Measurements from ENCODE around the gene TEX12.
A peak's percentile ranks its signal among the peaks of the same experiment; 100 is the strongest.
"Not testable (repeated sequence)": the region's sequence is repeated elsewhere in the genome, so short reads cannot be mapped to it uniquely, and the experiment has no call there.

TEX12 gene

DNA sequence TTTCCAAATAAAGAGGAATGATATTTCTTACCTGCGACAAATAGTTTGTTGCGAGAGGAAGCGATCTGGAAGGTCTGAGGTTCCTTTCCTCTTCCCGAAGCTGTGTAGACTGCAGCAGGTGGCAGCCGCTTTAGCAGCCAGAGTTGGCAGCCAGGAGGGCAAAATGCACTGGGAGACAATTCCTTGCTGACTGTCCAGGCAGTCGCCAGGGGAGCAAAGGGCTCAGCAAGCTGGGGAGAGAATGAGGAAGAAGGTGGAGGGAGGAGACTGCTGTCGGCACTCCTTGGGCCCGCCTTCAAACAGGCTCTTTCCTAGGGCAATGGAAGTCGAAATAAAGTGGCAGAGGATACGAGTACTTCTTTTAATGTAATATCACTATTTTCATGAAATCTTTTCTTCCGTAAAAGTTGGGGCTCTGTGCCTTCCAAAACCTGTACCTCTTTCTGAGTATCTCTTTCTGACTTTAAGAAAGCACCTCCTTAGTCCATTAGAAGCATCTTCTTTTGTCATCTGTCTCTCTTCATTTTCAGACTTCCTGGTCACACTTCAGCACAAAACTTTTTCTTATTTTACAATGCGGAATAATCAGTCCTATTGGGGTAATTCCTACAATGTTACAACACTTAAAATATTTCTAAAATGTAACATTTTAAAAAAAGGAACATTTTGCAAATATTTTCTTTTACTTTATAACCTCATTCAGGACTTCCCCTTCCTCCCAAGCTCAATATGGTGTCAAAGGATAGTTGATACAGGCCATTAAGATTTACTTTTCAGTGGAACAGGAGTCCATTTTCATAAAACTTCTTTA lies 3.1 kb upstream of the TEX12 start, which contains the start of gene IL18:
IL18 (minus strand) TSS at position 220 of the 811 bp plus-strand sequence. CDS start 9,041 bp downstream, outside the sequence.
- no peak for DNase-seq (ENCODE audit: low read depth)

DNA sequence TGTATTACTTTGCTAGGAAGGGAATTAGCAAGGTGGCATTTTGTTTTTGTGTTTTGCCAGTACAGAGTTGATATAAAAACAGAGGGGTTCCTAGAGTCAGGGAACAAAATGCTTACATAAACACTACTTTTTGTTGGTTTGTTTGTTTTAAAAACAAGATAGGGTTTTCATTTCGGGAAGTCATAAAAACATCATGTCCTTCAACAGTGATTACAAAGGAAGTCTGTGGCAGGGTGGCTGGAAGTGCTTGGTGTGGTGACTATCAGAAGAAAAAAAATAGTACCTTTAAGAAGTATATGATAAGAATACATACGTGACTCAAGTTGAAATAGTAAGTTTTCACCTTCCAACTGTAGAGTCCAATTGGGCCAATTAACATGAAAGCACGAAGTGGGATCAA lies 2.1 kb upstream of the TEX12 start:
- no peak for DNase-seq (ENCODE audit: low read depth)

DNA sequence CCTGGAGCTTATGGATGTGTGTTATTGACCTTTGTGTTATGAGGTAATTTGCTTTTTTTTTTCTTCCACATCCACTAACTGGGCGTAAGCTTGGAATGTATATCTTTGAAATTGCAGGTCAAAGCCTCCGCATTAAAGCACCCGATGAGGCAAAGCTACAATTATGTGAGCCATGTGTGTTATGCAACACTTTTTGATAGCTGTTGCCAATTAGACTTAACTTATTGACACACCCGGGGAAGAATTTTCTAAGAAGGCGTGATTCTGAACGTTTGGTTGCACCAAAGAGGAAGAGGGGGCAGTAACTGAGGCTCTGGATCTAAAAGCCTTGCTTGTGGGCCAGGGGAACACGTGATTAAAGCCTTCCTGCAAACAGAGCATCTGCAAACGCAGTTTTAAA lies 610 bp upstream of the TEX12 start:
- DNase-seq (ENCODE audit: low read depth): peak; percentile 29

DNA sequence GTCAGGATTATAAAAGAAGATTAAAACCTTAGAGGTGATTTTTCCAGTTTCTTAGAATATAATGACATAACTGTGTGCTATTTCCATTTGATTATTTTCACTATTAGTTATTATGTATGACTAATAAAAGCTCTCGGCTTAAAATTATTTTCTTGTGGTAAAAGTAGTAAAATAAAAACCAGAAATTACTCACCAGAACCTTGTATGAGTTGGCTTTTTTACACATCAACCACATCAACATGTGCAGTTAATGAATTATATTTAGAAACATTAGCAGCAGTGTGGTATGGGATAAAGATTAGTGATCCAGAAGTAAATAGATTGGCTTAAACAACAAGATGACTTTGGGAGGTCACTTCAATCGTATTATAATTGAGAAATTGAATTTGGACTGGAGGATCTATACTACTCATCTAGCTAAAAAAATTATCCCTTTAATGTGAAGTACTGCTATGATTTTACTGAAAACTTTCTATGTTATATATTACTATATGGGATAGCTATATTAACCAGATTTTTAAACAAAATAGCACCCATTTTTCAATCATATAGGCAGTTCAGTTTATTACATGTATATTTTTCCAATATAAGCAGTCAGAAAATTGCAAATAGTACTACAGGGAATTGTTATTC lies 5.3 kb downstream of the TEX12 start:
- peak; percentile 76 for DNase-seq (ENCODE audit: low read depth)

DNA sequence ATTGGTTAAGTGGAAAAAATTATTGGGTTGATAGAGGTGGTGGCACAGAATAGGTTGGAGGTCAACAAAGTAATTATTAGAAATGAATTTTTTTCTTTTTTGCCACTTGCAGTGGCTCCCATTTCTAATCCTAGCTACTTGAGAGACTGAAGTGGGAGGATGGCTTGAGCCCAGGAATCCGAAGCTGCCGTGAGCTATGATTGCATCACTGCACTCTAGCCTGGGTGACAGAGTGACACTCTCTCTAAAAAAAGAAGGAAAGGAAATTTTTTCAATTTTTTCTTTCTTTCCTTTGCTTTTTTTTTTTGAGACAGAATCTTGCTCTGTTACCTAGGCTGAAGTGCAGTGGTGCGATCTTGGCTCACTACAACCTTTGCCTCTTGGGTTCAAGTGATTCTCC lies 6.0 kb downstream of the TEX12 start:
- DNase-seq (ENCODE audit: low read depth): peak; percentile 61

DNA sequence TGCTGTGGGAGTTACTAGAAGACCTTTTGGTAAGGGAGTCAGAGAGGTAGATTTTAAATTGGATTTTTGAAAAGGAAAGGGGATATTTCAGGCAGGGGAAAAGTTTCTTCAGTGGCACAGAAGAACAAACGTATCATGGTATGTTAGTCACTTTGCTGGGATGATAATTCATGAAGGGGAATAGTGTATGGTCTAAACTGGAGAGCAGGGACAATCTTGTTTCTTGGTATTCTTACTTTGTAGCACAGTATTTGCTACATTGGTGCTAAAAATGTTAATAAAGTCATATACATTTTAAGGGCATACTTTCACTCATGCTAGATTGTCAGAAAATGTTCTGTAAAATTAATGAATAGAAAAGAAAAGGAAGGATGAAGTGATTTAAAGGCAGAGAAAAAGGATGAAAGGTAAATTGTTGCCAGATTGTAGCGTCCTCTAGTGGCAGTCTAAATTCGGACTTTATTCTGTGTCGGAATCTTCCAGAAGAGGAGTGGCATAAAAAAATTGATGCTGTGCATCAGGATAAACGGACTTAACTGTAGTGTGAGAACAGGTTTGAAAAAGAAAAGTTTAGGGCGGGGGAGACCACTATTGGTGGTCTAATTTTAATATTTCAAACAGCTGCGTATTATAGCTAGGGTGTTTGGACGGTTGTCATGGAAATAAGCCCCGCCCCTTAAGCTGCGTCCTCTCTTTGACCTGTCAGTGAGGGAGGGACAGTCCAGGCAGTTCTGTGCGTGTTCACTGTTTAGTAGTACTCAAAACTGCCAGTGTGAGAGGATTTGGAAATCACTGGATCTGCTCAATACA lies 7.8 kb downstream of the TEX12 start, which contains the start of gene BCO2:
BCO2 (plus strand) TSS at position 724 of the 810 bp plus-strand sequence. CDS start 90 bp downstream, outside the sequence.
- peak; percentile 82 for DNase-seq (ENCODE audit: low read depth)

DNA sequence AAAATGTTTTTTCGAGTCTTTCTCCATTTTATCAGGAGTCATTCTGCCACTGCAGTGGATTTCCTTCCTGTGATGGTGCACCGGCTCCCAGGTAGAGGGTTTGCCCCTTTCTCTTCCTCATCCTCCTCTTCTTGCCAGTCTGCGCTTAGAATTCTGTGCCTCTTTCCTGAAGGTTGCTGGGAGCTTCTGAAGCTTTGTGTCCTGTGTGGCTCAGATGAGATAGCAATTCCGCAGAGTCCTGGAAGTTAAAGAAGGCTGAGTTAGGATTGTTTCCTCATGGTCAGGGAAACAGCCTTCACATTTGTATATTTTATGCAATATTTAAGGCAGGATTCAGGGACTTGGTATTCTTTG lies 8.4 kb downstream of the TEX12 start:
- no peak for DNase-seq (ENCODE audit: low read depth)

DNA sequence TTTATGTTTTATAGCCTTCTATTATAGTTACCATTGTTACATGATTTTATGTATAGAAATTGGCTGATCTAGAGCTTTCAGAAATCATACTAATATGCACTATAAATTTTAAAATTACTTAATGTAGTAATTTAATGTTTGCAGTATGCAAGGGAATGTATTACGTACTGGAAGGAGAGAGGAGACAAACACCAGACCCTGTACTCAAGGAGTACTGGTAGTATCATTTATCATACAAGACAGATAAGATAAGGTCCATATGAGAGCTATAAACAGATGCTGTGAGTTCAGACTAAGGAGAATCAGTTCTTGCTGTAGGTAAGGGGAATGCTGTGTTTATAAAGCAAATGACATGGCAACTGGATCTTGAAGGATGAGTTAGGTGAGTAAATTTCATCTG lies 8.9 kb downstream of the TEX12 start:
- DNase-seq (ENCODE audit: low read depth): no peak

DNA sequence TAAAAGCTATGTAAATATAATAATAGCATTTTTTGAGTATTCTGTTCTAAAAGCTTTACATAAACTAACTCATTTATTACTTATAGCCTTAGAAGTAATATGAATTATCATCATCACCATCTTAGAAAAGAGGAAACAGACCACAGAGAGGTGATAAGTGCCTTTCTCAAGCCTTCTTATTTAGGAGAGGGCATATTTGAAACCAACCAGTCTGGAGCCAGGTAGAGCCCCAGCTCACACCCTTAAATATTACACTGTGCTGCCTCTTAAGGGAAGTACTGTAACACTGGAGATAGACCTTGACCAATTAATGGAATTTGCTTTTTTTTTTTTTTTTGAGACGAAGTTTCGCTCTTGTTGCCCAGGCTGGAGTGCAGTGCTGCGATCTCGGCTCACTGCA lies 10.4 kb downstream of the TEX12 start:
- DNase-seq (ENCODE audit: low read depth): no peak

DNA sequence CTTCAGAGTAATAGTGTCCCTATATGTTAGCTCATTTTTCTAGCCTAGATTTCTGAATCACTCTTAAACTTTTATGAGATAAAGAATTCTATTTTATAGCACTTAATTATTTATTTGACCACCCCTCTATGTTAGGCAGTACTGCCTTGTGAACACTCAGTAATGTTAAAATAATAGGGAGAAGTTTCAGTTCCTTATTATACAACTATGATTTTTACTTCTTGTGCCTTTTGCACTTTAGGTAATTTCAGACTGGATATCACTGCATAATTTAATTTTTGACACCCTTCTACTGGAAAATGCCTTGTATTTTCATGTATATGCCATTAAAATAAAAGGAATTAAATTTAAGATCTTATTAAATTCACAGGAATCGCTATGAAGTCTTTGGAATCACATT lies 11.3 kb downstream of the TEX12 start:
- no peak for DNase-seq (ENCODE audit: low read depth)

DNA sequence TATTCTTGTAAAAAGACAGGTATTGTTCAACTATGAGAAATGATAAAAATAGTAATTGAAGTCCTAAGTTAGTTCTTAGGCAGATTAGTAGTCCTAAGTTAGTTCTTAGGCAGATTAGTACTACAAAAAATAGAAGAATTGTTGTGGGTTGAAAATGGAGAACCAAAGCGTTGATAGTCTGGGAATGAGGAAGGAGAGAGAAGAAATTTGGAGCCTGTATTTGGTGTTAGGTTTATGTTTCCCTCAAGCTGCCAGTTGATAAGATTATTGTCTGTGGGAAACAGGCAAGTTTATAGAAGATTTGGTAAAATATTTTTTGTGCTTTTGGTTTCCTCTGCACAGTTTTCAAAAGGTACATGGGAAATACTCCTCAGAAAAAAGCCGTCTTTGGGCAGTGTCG lies 11.8 kb downstream of the TEX12 start:
- DNase-seq (ENCODE audit: low read depth): no peak

DNA sequence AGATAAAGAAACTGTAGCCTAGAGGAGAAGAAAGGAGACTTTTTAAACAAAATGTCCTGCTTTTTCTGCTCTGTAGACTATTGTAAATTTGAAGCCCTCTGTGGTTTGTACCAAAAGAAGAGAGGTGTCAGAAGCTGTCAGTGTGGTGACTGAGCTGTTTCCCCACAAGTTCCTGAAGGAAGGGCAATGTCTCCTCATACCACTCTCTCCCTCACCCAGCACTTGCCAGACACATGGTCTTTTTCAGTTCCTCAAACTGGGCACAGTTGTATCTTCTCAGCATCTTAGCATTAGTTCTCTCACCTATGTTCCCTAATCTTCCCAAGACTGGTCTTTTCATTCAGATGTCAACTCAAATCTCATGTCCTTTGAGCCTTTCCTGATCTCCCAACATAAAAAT lies 12.4 kb downstream of the TEX12 start:
- DNase-seq (ENCODE audit: low read depth): no peak

DNA sequence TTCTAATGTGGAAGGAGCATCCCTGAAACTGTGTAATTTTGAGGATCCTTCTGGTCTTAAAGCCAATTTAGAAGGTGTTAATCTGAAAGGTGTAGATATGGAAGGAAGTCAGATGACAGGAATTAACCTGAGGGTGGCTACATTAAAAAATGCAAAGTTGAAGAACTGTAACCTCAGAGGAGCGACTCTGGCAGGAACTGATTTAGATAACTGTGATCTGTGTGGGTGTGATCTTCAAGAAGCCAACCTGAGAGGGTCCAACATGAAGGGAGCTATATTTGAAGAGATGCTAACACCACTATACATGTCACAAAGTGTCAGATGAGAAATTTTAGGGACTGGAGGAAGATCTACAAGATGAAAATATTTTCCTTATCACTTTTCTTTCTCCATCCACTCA lies 15.7 kb downstream of the TEX12 start:
- no peak for DNase-seq (ENCODE audit: low read depth)

DNA sequence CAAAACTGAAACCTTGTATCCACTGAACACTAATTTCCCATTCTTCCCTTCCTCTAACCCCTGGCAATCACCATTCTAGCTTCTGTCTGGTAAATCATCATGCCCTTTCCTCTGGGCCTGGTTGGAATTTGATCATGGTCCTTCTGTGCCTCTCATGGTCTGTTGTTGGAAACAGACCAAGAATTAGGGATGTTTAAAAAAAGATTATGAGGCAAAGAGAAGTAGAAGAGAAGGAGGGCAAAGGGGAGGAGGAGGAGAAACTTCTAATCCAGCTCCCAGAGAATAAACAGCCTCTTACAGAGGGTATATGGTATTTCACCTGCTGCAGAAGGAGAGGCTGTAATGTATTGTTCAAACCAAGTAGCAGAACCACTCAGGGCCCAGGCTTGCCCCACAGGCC lies 18.7 kb downstream of the TEX12 start:
- DNase-seq (ENCODE audit: low read depth): no peak

DNA sequence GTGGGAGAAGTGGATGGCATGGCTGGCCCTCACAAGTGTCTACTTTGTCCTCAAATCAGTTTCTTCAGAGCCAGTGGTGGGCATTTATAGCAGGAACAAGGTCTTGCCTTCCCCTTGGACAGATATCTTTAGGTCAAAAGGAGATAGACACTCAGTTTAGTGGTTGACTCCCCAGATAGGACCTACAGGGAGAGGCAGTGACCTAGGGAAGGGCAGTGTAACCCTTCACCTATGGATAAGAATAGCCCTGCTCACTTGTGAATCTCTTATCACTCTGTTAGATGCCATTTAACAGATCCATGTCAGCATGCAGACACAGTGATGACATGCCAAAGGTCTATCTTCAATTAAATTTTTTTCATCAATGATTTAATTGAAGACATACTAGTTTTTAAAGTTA lies 19.1 kb downstream of the TEX12 start:
- no peak for DNase-seq (ENCODE audit: low read depth)

DNA sequence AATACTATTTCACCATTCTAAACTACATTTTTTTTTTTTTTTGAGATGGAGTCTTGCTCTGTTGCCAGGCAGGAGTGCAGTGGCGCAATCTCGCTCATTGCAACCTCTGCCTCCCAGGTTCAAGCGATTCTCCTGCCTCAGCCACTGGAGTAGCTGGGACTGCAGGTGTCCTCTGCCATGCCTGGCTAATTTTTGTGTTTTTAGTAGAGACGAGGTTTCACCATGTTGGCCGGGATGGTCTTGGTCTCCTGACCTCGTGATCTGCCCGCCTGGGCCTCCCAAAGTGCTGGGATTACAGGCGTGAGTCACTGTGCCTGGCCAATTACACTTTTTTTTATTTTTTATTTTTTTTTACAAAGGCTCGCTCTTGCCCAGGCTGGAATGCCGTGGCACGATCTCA lies 27.9 kb downstream of the TEX12 start:
- DNase-seq (ENCODE audit: low read depth): not testable (repeated sequence)

DNA sequence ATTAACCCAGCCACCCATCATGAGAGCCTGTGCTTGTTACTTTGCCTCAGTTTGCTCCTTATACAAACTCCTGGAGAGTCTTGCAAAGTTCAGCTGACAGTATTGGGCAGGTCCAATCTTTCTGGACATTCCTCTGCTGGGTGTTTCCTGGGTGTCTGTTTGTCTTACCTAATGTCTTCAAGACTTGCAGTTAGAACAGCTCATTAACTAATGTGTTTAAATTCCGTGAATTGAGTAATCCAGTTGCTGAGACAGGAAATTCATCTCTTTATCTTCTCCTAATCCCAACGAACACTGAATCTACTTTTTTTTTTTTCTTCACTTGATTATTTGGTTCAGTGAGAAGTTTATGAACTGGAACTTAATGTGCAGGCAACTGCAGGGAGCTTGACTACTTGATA lies 28.8 kb downstream of the TEX12 start:
- peak; percentile 59 for DNase-seq (ENCODE audit: low read depth)

DNA sequence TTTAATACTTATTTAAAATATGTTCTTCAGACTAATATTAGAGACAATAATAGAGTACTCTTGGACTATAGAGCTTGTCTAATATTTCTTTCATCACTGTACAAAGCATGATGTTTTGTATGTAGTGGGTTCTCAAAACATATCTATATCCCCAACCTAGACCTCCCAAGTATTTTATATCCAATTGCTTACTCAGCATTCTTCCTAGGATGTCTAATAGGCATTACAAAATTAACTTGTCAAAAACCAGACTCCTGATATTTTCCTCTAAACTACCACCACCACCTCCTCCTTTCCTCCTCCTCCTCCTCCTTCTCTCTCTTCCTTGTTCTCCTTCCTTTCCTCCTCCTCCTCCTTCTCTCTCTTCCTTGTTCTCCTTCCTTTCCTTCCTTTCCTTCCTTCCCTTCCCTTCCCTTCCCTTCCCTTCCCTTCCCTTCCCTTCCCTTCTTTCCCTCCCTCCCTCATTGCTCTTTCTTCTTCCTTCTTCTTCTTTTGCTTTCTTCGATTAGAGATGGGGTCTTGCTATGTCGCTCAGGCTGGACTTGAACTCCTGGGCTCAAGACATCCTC lies 29.4 kb downstream of the TEX12 start:
- DNase-seq (ENCODE audit: low read depth): no peak

DNA sequence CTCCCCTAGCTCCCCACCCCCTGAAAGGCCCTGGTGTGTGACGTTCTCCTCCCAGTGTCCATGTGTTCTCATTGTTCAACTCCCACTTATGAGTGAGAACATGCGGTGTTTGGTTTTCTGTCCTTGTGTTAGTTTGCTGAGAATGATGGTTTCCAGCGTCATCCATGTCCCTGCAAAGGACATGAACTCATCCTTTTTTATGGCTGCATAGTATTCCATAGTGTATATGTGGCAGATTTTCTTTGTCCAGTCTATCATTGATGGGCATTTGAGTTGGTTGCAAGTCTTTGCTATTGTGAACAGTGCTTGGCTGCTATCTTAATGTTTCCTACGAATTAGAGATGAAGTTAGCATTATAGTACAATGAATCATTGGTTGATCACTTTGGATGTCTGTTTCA lies 31.9 kb downstream of the TEX12 start:
- DNase-seq (ENCODE audit: low read depth): not testable (repeated sequence)

DNA sequence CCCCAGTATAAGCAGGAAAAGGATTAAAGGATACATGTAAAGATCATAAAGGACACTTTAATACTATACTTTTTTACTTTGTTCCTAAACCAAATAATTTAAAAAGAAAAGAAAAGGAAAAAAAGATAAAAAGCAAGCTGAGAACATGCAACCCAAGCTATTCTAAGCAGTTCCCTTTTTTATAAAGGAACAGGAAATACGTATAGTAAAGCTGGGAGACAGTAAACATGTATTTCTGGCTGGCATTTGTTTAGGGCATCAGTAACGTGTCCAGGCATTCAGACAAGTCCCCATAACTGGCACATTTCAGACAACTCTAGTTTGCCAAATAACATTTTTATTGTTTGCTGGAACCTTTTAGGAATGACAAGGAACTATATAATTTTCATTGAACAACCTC lies 33.1 kb downstream of the TEX12 start:
- no peak for DNase-seq (ENCODE audit: low read depth)

DNA sequence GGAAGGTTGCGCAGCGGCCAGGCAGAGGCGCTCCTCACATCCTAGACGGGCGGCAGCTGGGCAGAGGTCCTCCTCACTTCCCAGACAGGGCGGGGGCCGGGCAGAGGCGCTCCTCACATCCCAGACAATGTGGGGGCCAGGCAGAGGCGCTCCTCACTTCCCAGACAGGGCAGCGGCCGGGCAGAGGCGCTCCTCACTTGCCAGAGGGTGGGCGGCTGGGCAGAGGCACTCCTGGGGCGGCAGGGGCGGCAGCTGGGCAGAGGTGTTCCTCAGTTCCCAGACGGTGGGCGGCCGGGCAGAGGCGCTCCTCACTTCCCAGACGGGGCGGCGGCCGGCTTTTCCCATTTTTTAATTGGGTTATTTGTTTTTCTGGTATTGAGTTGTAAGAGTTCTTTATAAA lies 38.9 kb downstream of the TEX12 start:
- no peak for DNase-seq (ENCODE audit: low read depth)

DNA sequence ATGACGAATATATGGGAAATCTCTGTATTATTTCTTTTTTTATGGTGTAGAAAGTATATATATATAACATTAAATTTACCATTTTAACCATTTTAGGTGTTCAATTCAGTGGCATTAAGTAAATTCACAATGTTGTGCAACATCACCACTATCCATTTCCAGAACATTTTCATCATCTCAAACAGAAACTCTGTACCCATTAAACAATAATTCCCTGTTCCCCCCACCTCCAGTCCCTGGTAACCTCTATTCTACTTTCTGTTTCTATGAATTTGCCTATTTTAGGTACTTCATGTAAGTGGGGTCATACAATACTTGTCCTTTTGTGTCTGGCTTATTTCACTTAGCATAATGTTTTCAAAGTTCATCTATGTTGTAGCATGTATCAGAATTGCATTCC lies 43.7 kb downstream of the TEX12 start:
- DNase-seq (ENCODE audit: low read depth): no peak

DNA sequence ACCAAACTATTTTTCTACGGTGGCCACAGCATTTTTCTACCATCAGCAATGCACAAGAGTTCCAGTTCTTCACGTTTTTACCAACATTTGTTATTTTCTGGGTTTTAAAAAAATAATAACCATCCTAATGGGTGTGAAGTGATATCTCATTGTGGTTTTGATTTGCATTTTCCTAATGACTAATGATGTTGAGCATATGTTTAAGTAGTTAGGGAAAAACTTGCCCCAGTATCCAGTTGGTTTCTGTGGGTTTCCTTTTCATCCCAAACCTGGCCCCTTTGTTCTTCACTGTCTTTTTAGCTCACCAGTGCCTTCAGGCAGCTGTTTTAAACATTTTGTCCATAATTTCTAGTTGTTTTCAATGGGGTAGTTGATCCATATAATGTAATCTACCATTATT lies 44.4 kb downstream of the TEX12 start:
- no peak for DNase-seq (ENCODE audit: low read depth)

Data from EH (cell line).